Measurements from ENCODE around the gene HTRA1.

The HTRA1 gene

DNA sequence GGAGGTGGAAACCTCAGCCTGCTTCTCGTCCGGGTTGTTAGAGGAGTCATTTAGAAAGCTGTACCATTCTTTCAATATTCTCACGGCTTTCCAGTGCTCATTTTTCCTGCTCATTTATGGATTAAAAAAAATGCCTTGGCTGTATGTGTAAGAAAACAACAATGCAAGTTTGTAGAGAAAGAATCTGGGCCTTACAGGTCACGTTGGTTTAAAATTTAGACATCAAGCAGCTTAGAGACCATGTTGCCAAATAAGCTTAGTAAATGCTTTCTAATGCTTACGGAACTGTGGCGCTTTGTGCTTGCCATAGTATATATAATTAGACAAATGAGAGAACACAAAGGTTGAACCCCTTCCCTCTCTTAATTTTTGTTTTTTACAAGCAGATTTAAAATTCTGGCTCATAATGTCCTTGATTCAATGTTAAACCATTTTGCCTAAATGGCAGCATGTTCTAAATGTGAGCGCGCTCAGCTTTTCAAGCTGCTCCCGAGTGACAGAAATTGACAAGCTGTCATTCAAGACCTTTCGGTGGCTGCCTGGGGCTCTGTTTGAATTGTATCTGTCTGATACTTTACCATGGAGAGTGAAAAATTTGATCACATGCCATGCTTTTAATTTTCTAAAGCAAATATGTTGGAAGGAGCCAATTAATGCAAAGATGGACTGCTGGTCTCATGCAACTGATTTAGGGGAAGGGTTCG, 5.8 kb upstream of the HTRA1 start:
- DNase-seq = no peak

GRCh38 chr10:122457934-122458333, 3.4 kb upstream of the HTRA1 start:
- no peak for DNase-seq

- DNase-seq = no peak
Observed at GRCh38 chr10:122458693-122459092, 2.7 kb upstream of the HTRA1 start.

GRCh38 chr10:122459561-122460273, 1.6 kb upstream of the HTRA1 start:
- DNase-seq = no peak

- no peak for DNase-seq
Observed at GRCh38 chr10:122460891-122461293, 461 bp upstream of the HTRA1 start.

- no peak for DNase-seq
Observed at GRCh38 chr10:122461729-122462532, 578 bp downstream of the HTRA1 start.

DNA sequence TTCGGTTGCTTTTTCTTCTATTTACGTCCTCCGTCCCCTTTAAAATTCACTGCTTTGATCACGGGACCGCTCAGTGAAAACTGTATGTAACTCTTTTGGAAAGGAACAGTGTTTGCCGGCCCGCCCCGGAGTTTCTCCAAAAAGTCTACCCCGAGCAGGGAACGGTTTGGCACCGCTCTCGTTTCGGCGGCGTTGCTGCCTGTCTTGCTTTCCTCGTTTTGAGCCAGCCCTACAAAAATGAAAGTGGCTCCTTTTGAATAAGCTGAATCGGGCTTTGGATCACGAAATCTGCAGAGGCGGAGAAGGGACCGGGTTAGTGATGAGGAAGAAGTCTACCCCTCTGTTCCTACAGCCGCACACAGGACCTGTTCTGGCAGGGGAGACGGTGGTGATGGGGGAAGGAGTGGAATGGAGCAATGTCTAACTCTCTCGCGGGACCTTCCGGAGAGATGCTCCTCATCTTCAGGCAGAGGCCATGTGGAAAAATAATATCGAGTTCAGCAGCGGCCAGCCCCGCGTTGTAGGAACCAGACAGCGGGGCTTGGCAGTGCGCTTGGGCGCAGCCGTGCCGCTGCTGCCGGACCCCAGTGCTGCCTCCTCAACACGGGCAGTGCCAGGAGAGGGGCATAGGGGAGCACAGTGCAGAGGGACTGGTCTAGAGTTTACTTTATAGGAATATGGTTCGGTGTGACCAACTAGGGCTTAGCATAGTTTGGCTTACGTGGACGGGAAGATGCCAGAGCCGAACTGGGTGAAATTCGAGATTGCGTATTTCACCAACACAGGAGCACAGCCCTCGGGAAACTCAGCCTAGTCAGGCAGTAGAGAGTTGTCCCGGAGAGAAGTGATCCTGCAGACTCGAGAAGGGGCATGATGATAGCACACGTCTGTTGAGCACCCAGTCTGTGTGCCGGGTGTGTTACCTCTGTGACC, 1.4 kb downstream of the HTRA1 start:
- DNase-seq = no peak

DNA sequence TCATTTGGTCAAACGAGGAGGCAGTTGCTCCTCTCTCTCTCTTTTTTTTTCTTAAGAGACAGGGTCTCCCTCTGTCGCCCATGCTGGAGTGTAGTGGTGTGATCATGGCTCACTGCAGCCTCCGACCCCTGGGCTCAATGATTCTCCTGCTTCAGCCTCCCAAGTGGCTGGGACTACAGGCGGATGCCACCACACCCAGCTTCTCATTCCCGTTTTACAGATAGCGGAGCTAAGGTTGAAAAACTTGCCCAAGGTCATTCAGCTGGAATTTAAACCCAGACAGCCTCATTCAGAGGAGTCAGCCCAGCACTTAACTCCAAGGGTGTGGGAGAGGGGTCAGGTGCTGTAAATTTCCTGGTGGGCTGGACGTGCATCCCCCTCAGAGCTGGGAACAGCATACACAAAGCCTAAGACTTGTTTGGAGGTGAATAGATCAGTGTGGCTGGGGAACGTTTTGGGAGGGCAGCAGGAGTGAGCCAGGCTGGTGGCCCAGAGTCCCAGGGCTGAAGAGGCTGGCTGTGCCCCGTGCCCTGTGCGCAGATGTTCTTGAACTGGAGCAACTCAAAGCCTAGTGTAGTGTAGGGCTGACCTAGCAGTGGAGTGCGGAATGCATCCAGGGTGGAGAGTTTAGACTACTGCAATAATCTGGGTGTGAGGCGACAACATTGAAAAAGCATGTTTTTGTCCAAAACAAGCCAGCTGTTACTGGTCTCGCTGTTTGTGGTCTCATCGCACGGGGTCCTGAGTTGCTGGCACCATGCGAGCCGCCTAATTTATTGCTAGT, 2.3 kb downstream of the HTRA1 start:
- no peak for DNase-seq

DNA sequence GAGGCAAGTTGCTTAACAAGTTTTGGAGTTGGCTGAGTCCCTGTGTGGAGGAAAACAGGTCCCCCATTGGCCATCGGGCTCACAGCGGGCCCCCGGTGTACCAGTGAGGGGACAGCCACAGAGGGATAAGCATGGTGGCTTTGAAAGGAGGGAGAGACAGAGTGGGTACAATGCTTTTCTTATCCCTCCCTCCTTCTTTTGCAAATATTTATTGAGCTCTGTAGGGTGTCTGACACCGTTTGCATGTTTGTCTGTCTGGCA, 2.8 kb downstream of the HTRA1 start:
- no peak for DNase-seq

DNA sequence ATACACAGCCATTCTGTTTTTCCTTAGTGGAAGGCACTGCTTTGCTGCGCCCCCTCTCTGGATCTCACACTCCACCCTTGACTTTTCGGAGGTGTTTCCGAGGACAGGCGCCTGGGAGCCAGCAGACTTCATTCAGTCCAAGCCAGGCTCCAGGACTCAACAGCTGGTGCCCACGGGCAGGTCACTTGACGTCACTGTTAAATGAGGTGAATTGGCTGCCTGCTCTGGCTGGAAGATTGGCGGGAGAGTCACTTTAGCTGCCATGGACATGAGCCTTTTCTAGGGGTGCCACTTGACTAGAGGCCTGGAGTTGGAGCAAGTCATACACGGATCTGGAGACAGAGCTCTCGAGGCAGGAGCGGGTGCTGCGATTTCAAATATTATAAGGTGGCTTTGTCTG, 3.2 kb downstream of the HTRA1 start:
- no peak for DNase-seq

DNA sequence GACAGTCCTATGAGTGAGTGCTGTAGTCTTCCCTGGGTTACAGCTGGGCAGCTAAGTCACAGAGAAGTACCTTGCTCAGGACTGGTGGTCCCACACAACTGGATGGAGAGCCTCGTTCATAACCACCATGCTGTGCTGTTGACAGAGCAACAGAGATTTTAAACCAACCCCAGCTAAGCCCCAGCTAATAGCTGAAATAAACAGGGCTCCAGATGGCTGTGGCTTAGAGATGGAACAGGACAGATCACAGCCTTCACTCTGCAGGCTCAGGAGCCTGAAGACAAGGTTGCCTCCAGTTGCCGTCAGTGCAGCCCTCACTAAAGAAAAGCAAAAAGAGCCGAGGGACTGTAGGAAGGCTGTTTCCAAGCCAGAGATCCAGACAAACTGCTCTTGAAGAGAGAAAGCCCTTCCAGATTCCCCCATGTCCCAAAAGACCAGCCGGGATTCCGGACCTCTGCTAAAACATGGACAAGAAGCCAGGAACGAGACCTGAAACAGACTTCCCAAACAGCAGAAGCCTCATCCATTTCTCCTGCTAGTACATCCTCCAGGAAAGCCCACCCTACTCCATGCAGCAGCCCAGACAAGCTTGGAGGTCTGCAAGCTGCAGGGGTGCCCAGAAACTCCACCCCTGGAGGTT, 4.2 kb downstream of the HTRA1 start:
- DNase-seq = no peak

- DNase-seq = no peak
Observed at GRCh38 chr10:122466951-122467381, 5.6 kb downstream of the HTRA1 start.

DNA sequence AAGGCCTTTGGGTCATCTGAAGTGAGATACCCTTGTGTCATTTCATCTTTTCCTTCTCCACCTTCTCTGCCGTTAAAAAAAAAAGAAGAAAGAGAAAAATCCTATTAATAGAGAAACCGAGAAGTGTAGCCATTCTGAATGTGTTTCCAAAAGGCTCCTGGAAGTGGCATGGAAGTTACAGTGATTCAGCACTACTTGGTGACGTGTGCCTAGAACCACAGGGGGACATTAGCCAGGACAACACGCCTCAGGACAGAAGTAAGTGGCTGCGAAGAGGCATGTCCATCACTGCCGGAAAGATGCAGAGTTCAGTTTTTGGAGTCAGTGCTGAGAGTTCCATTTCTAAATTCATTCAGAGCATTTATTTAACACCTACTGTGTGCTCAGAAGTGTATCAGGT, 6.3 kb downstream of the HTRA1 start:
- no peak for DNase-seq

- no peak for DNase-seq
Observed at GRCh38 chr10:122468307-122468925, 7.1 kb downstream of the HTRA1 start.

- DNase-seq = no peak
Observed at GRCh38 chr10:122468926-122469781, 7.8 kb downstream of the HTRA1 start.

DNA sequence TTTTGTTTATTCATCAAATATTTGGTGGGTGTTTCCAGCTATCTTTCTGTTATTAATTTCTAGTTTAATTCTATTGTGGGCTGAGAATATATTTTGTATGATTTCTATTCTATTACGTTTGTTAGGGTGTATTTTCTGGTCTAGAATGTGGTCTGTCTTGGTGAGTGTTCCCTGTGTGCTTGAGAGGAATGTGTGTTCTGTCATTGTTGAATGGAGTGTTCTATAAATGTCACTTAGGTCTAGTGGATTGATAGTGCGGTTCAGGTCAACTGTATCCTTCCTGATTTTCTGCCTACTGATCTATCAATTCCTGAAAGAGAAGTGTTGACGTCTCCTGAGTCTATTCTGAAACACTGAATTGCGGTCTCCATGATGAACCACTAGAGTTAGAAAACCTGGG, 8.5 kb downstream of the HTRA1 start:
- DNase-seq = no peak

DNA sequence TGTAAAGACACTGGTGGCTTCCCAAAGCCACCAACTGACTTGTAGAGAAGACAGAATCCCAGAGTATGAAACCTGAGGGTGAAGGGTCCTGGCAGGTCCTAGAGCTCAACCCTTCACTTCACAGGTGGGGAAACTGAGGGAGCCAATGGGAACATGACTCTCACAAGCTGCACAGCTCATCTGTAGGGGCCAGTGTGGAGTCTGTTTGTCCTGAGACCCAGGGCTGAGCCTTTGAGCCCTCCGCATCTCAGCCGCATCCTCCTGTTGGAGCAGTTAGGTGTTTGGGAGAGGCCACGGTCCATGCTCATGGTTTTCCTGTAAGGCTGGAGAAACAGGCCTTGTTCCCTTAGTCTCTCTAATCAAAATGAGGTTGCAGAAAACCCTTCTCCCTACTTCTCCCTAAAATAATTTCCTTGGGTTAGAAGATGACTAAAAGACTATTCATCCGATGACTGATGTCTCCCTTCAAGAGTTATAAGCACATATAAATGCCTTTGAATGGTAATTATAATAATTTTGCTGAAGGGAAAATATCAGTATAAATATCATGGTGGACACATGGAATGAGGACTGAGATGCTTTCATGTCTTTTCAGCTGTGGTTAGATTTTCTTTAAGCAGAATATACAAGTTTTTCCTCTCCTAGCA, 10.3 kb downstream of the HTRA1 start:
- DNase-seq = no peak

DNA sequence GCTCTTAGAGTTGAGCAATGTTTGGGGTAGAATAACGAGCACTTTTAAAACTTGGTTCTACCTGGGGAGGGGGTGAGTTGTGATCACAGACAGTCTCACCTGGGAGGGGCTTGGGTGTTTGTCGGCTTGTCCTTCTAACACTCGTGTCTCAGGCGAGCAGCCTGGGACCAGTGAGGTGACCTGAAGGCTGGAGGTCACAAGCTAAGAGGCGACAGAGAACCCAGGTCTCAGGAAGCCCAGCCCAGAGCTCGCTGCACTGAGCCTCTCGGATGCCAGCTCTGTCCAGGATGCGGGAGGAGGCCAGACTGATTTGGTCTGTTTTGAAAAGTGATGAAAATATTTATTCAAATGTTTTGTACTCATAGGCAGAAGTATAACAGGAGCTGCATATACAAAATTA, 11.8 kb downstream of the HTRA1 start:
- no peak for DNase-seq

GRCh38 chr10:122474131-122474818, 12.9 kb downstream of the HTRA1 start:
- no peak for DNase-seq

All from activated CD4-positive, CD25-positive, alpha-beta regulatory T cell (primary cell).